Astrocyte (in vitro differentiated cells and primary cell): ENCODE data around the gene AGPAT4.

ENCODE experiments used
- EZH2 ChIP-seq: IDR thresholded peaks from 2 replicates; pipeline ENCODE4 v1.6.1; 2012; ENCODE audit warnings: mild to moderate bottlenecking, low read length, inconsistent platforms; ENCODE audit not compliant: insufficient read depth
- TF ChIP-seq, protein P1 (sequence below): IDR thresholded peaks from 2 replicates; pipeline ENCODE4 v1.5.1; 2011; ENCODE audit warnings: low read depth, mild to moderate bottlenecking, inconsistent platforms, low read length, moderate library complexity; ENCODE audit not compliant: insufficient read depth

DNA sequence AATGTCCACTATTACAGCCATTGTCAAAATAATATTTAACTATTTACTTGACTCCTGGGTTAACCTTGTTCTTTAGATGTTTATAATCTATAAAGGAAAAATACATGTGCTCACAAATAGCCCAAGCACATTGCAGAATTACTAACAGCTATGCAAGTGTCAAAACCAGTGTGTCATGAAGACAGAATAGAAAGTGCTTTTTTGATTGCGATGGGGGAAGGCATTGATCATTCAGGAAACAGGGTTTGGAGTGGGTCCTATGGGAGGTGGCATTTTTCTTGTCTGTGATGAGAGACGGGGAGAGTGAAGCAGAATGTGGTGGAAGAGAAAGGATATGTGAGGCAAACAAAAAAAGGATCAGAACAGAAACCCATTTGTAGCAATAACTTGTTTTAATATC is 1.0 kb upstream of the AGPAT4 start:
- TF ChIP-seq, protein P1, sequence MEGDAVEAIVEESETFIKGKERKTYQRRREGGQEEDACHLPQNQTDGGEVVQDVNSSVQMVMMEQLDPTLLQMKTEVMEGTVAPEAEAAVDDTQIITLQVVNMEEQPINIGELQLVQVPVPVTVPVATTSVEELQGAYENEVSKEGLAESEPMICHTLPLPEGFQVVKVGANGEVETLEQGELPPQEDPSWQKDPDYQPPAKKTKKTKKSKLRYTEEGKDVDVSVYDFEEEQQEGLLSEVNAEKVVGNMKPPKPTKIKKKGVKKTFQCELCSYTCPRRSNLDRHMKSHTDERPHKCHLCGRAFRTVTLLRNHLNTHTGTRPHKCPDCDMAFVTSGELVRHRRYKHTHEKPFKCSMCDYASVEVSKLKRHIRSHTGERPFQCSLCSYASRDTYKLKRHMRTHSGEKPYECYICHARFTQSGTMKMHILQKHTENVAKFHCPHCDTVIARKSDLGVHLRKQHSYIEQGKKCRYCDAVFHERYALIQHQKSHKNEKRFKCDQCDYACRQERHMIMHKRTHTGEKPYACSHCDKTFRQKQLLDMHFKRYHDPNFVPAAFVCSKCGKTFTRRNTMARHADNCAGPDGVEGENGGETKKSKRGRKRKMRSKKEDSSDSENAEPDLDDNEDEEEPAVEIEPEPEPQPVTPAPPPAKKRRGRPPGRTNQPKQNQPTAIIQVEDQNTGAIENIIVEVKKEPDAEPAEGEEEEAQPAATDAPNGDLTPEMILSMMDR, result no peak
- TF ChIP-seq EZH2, result no peak
